Measurements from ENCODE around the gene SPARCL1.

- TF ChIP-seq GATA2 (IDR thresholded peaks at IDR 0.05; ENCODE audit: low read depth, low read length), result no peak
- TF ChIP-seq GATA3 (IDR thresholded peaks at IDR 0.05; ENCODE audit: low read depth, low read length), result no peak
Measured at GRCh38 chr4:87500092-87500462, 29.1 kb downstream of the SPARCL1 start.

Data from SH-SY5Y (cell line).